Esophagus muscularis mucosa (tissue), 4 donors: ENCODE data around the gene EFCAB7. TPM values are rescaled to one million over a fixed set of nuclear protein-coding genes. Genes with fewer than 3 reads are reported as not detected.
A peak's percentile ranks its signal among the peaks of the same experiment; 100 is the strongest.

ENCODE experiments used
- DNase-seq: peaks from one replicate; pipeline ENCODE4 v3.0.0-alpha.2; 2017; ENCODE audit errors: extremely low spot score
- H3K27ac ChIP-seq, 4 donors: fragments of 200-600 bp; sonication (generic); replicated peaks in 1 of 4; 1 replicate in 3 of 4; 2 replicates in 1 of 4; pipeline ENCODE4 v1.5.1; 2016 to 2019; ENCODE audit warnings: mild to moderate bottlenecking in 1 of 4
- H3K27me3 ChIP-seq, 4 donors: fragments of 200-600 bp; sonication (generic); one replicate each; pipeline versions ENCODE4 v1.5.1 to v1.6.0; 2016 to 2019
- H3K36me3 ChIP-seq, 4 donors: fragments of 200-600 bp; sonication (generic); one replicate each; pipeline ENCODE4 v1.5.1; 2016 to 2019
- H3K4me1 ChIP-seq, 4 donors: fragments of 200-600 bp; sonication (generic); one replicate each; pipeline ENCODE4 v1.5.1; 2016 to 2019
- H3K4me3 ChIP-seq, 4 donors: fragments of 200-600 bp; sonication (generic); 1 replicate in 2 of 4; 2 replicates in 2 of 4; pipeline ENCODE4 v1.5.1; 2016 to 2019; ENCODE audit warnings: mild to moderate bottlenecking in 4 of 4, moderate library complexity in 1 of 4
- H3K9me3 ChIP-seq, 4 donors: fragments of 200-600 bp; sonication (generic); 1 replicate in 3 of 4; 2 replicates in 1 of 4; pipeline ENCODE4 v1.5.1; 2016 to 2019
- EP300 ChIP-seq: sonication (generic); formaldehyde crosslinking; IDR thresholded peaks from one replicate; pipeline ENCODE4 v1.6.1; 2017; ENCODE audit warnings: antibody characterized with exemption
- POLR2A ChIP-seq: fragments of 450-650 bp; IDR thresholded peaks from one replicate; pipeline ENCODE4 v1.6.1; 2017; ENCODE audit warnings: antibody characterized with exemption, moderate library complexity, mild to moderate bottlenecking, low read depth
- POLR2AphosphoS5 ChIP-seq, 2 donors: sonication (generic); formaldehyde crosslinking; IDR thresholded peaks; one replicate each; pipeline ENCODE4 v1.6.1; 2017; ENCODE audit warnings: antibody characterized with exemption in 2 of 2
- WGBS: methylation state at CpG from one replicate; pipeline ENCODE4 v1.1.5; 2018; 5-methylcytosine and 5-hydroxymethylcytosine counted together
- intact Hi-C: fragments of 100-400 bp; cut with DNase I; formaldehyde crosslinking; loops from one replicate; pipeline ENCODE4 v1.15.1; 2023
- total RNA-seq, 4 donors: library from RNA; depleted of rRNA; stranded (reverse); fragments of >200 nt; gene quantifications; one replicate each; pipeline versions ENCODE4 v1.1.0 to v1.2.1, GENCODE V29; 2016
- TF ChIP-seq, protein P1 (sequence below), 3 experiments: fragments of 200-600 bp in 2 of 3; fragments of 450-650 bp in 1 of 3; sonication (generic) in 2 of 3; IDR thresholded peaks; one replicate each; pipeline ENCODE4 v1.5.1; 2017 to 2019; ENCODE audit warnings: antibody characterized with exemption in 3 of 3, mild to moderate bottlenecking in 2 of 3, moderate library complexity in 1 of 3

EFCAB7 gene
- total RNA-seq, 4 donors from 2014 or later: 5.1 to 17.9 (median 6.9) TPM

DNA sequence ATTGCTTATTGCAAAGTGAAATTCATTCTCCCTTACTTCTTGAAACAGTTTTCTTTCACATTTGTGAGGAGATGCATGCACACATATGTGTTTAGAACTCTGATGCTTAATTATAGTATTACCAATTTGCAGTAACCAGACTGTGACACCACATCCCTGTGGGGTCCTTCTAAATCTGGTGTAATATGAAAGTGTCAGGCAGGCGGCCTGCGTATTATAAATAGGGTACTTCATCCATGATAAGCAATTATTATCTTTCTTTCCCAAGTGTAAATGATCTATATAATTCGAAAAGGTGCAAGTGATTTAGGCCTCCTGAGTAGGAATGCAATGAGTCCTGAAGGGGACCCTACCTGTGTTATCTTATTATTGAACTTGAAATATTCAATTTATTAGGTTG, 876 bp downstream of the EFCAB7 start:
- H3K9me3 ChIP-seq: no peaks in the 10 kb centered on the region
- peak overlapping the region; percentile 85 to 94 (median 92) for H3K27ac ChIP-seq
- no peaks in the 10 kb centered on the region for H3K27me3 ChIP-seq
- intact Hi-C loops: loop anchor here (5.0 to 10.0 kb wide), 2 partner anchors 37 to 159 kb away; partner anchors contain the start of gene ALG6
- peak overlapping the region; percentile 64 to 81 (median 68) for H3K4me3 ChIP-seq
- WGBS: 56% methylated on average over 3 of the region's 3 CpGs
- peaks cover 15 to 28% (median 24%) of the 10 kb centered on the region in 4 donors for H3K4me1 ChIP-seq
- peaks cover 0 to 20% (median 0%) of the 10 kb centered on the region in 4 donors for H3K36me3 ChIP-seq
- no peak for DNase-seq
- TF ChIP-seq, protein P1, sequence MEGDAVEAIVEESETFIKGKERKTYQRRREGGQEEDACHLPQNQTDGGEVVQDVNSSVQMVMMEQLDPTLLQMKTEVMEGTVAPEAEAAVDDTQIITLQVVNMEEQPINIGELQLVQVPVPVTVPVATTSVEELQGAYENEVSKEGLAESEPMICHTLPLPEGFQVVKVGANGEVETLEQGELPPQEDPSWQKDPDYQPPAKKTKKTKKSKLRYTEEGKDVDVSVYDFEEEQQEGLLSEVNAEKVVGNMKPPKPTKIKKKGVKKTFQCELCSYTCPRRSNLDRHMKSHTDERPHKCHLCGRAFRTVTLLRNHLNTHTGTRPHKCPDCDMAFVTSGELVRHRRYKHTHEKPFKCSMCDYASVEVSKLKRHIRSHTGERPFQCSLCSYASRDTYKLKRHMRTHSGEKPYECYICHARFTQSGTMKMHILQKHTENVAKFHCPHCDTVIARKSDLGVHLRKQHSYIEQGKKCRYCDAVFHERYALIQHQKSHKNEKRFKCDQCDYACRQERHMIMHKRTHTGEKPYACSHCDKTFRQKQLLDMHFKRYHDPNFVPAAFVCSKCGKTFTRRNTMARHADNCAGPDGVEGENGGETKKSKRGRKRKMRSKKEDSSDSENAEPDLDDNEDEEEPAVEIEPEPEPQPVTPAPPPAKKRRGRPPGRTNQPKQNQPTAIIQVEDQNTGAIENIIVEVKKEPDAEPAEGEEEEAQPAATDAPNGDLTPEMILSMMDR (IDR thresholded peaks at IDR 0.05): no peak
- no peak for TF ChIP-seq POLR2AphosphoS5 (IDR thresholded peaks at IDR 0.05)
- TF ChIP-seq EP300: no peak
- TF ChIP-seq POLR2A: no peak

GRCh38 chr1:63532727-63533126, 9.4 kb downstream of the EFCAB7 start:
- TF ChIP-seq, protein P1 (IDR thresholded peaks at IDR 0.05): no peak
- TF ChIP-seq POLR2AphosphoS5 (IDR thresholded peaks at IDR 0.05): no peak
- TF ChIP-seq POLR2A: no peak
- TF ChIP-seq EP300: no peak
- H3K27me3 ChIP-seq: no peaks in the 10 kb centered on the region
- no peak overlapping the region for H3K27ac ChIP-seq
- intact Hi-C loops: loop anchor here (10.0 kb wide), 1 partner anchor 208 kb away; the partner anchor contains the start of gene FOXD3
- no peaks in the 10 kb centered on the region for H3K4me1 ChIP-seq
- no peaks in the 10 kb centered on the region for H3K9me3 ChIP-seq
- H3K4me3 ChIP-seq: no peak overlapping the region
- peaks cover 0 to 47% (median 14%) of the 10 kb centered on the region in 4 donors for H3K36me3 ChIP-seq
- WGBS: 76% methylated on average over 1 of the region's 1 CpG
- DNase-seq: no peak

DNA sequence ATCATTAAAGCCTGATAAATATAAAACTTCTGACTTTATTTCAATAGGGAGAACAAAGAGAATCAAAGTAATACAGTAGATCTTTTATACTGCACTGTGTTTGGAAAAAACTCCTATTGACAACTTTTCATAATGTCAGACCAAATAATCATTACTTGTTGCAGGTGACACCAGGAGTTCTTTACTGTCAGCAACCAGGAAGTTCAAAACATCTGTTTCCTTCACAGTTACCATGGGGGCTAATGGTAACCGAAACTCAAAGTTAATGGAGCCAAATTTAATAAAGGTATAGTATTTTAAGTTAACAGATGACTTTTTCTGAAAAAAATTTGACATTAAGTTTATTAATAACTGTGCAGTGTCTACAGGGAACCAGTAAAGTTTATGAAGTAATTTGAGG, 10.6 kb downstream of the EFCAB7 start:
- Histone ChIP-seq H3K36me3 (peaks cover 0 to 40% (median 14%) of the 10 kb centered on the region in 4 donors), H3K27ac (no peak overlapping the region), H3K4me3 (no peak overlapping the region), H3K9me3 (no peaks in the 10 kb centered on the region), H3K27me3 (no peaks in the 10 kb centered on the region), H3K4me1 (no peaks in the 10 kb centered on the region)
- whole genome bisulfite sequencing: 93% methylated on average over 1 of the region's 1 CpG
- intact Hi-C loops: loop anchor here (10.0 kb wide), 1 partner anchor 209 kb away; the partner anchor contains the start of gene FOXD3
- TF ChIP-seq, protein P1 (IDR thresholded peaks at IDR 0.05): no peak
- TF ChIP-seq POLR2AphosphoS5 (IDR thresholded peaks at IDR 0.05) (no peak), POLR2A (no peak), EP300 (no peak)
- DNase-seq: no peak

DNA sequence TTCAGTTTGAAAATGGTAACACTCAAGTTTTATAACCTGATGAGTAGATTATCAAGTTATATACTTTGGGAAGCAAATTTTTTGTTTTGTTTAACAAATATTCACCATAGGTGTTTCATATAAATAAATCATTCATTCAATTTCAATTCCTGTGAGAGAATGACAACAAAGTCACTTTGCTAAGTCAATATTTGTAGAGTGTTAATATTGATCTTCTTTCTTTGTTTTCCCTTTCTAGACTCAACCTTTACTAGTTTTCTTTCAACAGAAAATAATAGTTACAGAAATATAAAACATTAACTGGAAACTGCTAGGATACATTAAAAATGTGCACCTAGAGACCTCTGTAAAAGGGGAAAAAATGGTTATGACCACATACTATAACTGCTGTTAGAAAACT, 11.1 kb downstream of the EFCAB7 start:
- Histone ChIP-seq H3K36me3 (peaks cover 0 to 40% (median 14%) of the 10 kb centered on the region in 4 donors), H3K4me1 (no peaks in the 10 kb centered on the region), H3K9me3 (no peaks in the 10 kb centered on the region), H3K27me3 (no peaks in the 10 kb centered on the region), H3K4me3 (no peak overlapping the region), H3K27ac (no peak overlapping the region)
- no peak for DNase-seq
- intact Hi-C loops: loop anchor here (10.0 kb wide), 1 partner anchor 210 kb away; the partner anchor contains the start of gene FOXD3
- TF ChIP-seq POLR2AphosphoS5 (IDR thresholded peaks at IDR 0.05) (no peak), POLR2A (no peak), EP300 (no peak)
- TF ChIP-seq, protein P1 (IDR thresholded peaks at IDR 0.05): no peak

GRCh38 chr1:63537006-63537405, 13.7 kb downstream of the EFCAB7 start:
- peaks cover 0 to 39% (median 14%) of the 10 kb centered on the region in 4 donors for H3K36me3 ChIP-seq
- H3K4me1 ChIP-seq: no peaks in the 10 kb centered on the region
- no peaks in the 10 kb centered on the region for H3K27me3 ChIP-seq
- intact Hi-C loops: loop anchor here (5.0 to 10.0 kb wide), 2 partner anchors 70 to 212 kb away; partner anchors contain the start of gene FOXD3
- TF ChIP-seq, protein P1 (IDR thresholded peaks at IDR 0.05): no peak
- TF ChIP-seq EP300 (no peak), POLR2A (no peak), POLR2AphosphoS5 (IDR thresholded peaks at IDR 0.05) (no peak)
- 85% methylated on average over 2 of the region's 2 CpGs for WGBS
- no peak overlapping the region for H3K27ac ChIP-seq
- no peak overlapping the region for H3K4me3 ChIP-seq
- DNase-seq: no peak
- no peaks in the 10 kb centered on the region for H3K9me3 ChIP-seq
